Lung (tissue), 12 donors: ENCODE results near the gene ASPDH. TPM values are rescaled to one million over a fixed set of nuclear protein-coding genes. Genes with fewer than 3 reads are reported as not detected.
A peak's percentile ranks its signal among the peaks of the same experiment; 100 is the strongest.

Experiments
- ATAC-seq: fragments of 200-7000 bp; cut with Tn5 transposase; one replicate; pipeline ENCODE4 v1.9.1; 2020; ENCODE audit warnings: moderate number of reproducible peaks; ENCODE audit not compliant: insufficient read depth, low FRiP score
- DNase-seq, 3 donors: peaks; one replicate each; pipeline ENCODE4 v3.0.0-alpha.2; 2013 to 2017
- H3K27ac ChIP-seq, 2 donors: one replicate each; pipeline ENCODE4 v1.5.1; 2013; ENCODE audit warnings: mild to moderate bottlenecking in 2 of 2, moderate library complexity in 2 of 2, control low read depth in 1 of 2, inconsistent platforms in 1 of 2, low read depth in 1 of 2, low read length in 1 of 2
- H3K27me3 ChIP-seq, 3 donors: one replicate each; pipeline ENCODE4 v1.5.1; 2013; ENCODE audit warnings: low read length in 2 of 3; ENCODE audit not compliant: control insufficient read depth in 3 of 3, insufficient read depth in 3 of 3
- H3K36me3 ChIP-seq, 4 donors: one replicate each; pipeline ENCODE4 v1.5.1; 2013; ENCODE audit warnings: low read length in 4 of 4, mild to moderate bottlenecking in 1 of 4, moderate library complexity in 1 of 4; ENCODE audit not compliant: control insufficient read depth in 4 of 4, insufficient read depth in 4 of 4
- H3K4me1 ChIP-seq, 5 donors: one replicate each; pipeline ENCODE4 v1.5.1; 2013; ENCODE audit warnings: low read length in 5 of 5, mild to moderate bottlenecking in 2 of 5, moderate library complexity in 1 of 5; ENCODE audit not compliant: control insufficient read depth in 5 of 5, insufficient read depth in 5 of 5
- H3K4me3 ChIP-seq: one replicate; pipeline ENCODE4 v1.5.1; 2013; ENCODE audit warnings: mild to moderate bottlenecking, control low read depth, moderate library complexity
- H3K9ac ChIP-seq, 2 donors: one replicate each; pipeline ENCODE4 v1.5.1; 2013; ENCODE audit warnings: low read length in 2 of 2, control low read depth in 1 of 2; ENCODE audit not compliant: insufficient read depth in 1 of 2
- H3K9me3 ChIP-seq, 4 donors: one replicate each; pipeline ENCODE4 v1.5.1; 2013; ENCODE audit warnings: low read length in 3 of 4, mild to moderate bottlenecking in 1 of 4, moderate library complexity in 1 of 4; ENCODE audit not compliant: control insufficient read depth in 4 of 4, insufficient read depth in 3 of 4
- CTCF ChIP-seq: IDR thresholded peaks from 2 replicates; pipeline ENCODE4 v1.5.1; 2012; ENCODE audit warnings: mild to moderate bottlenecking; ENCODE audit errors: control extremely low read depth, extremely low read depth
- whole genome bisulfite sequencing, 2 donors: extraction: QIAGEN DNeasy Blood & Tissue Kit; methylation state at CpG; one replicate each; pipeline ENCODE4 v1.1.7; 2013; 5-methylcytosine and 5-hydroxymethylcytosine counted together
- polyA plus RNA-seq, 2 donors: library from polyadenylated mRNA; stranded (reverse); fragments of 200-250 nt; gene quantifications; one replicate each; pipeline ENCODE4 v1.2.1, GENCODE V29; 2013
- total RNA-seq, 2 donors: library from RNA; depleted of rRNA in 1 of 2; stranded (reverse); fragments of >200 nt in 1 of 2; gene quantifications; one replicate each; pipeline ENCODE4 v1.2.1, GENCODE V29; 2014 to 2021
- donor health status: control.
- donor health status: control.
- donor health status: Bipolar disorder and iron deficiency.
- donor health status: healthy.
- donor health status: DM: yes; HTN: yes; CAD: no.

The ASPDH gene
- total and polyA plus RNA-seq, 4 donors, result not detected

GRCh38 chr19:50551715-50552187 lies 38.0 kb upstream of the ASPDH start:
- peaks cover 0 to 24% (median 0%) of the 10 kb centered on the region in 5 donors for H3K4me1 ChIP-seq
- H3K27ac ChIP-seq, result no peak overlapping the region
- ATAC-seq (no peak), DNase-seq (peak; percentile 52 to 81 (median 66))
- H3K9me3 ChIP-seq, result peaks cover 0 to 4% (median 0%) of the 10 kb centered on the region in 4 donors
- H3K9ac ChIP-seq, result peak overlapping the region; percentile 19 to 51
- peaks cover 0 to 25% (median 3%) of the 10 kb centered on the region in 3 donors for H3K27me3 ChIP-seq
- H3K36me3 ChIP-seq, result no peaks in the 10 kb centered on the region
- WGBS, 2 donors, result 2 to 3% methylated on average over 22 of the region's 22 CpGs
- H3K4me3 ChIP-seq, result no peak overlapping the region
- no peak for TF ChIP-seq CTCF

GRCh38 chr19:50551034-50551714 lies 37.5 kb upstream of the ASPDH start:
- H3K4me3 ChIP-seq, result no peak overlapping the region
- H3K9me3 ChIP-seq, result peaks cover 0 to 4% (median 0%) of the 10 kb centered on the region in 4 donors
- peak overlapping the region; percentile 19 to 51 for H3K9ac ChIP-seq
- TF ChIP-seq CTCF, result no peak
- peaks cover 0 to 25% (median 3%) of the 10 kb centered on the region in 3 donors for H3K27me3 ChIP-seq
- DNase-seq (peak in 2 of 3 donors; percentile 24 to 51), ATAC-seq (no peak)
- WGBS, 2 donors, result 4 to 5% methylated on average over 31 to 32 of the region's 32 CpGs
- no peaks in the 10 kb centered on the region for H3K36me3 ChIP-seq
- no peak overlapping the region for H3K27ac ChIP-seq
- H3K4me1 ChIP-seq, result peaks cover 0 to 21% (median 0%) of the 10 kb centered on the region in 5 donors

GRCh38 chr19:50550594-50550966 lies 36.9 kb upstream of the ASPDH start:
- H3K27ac ChIP-seq, result no peak overlapping the region
- H3K4me3 ChIP-seq, result no peak overlapping the region
- TF ChIP-seq CTCF, result no peak

More at GRCh38 chr19:50550594-50550966, 36.9 kb upstream of the ASPDH start:
- peaks cover 0 to 21% (median 0%) of the 10 kb centered on the region in 5 donors for H3K4me1 ChIP-seq
- peak overlapping the region in 1 of 2 donors; percentile 67 for H3K9ac ChIP-seq
- WGBS, 2 donors, result 39 to 43% methylated on average over 6 to 8 of the region's 8 CpGs
- H3K36me3 ChIP-seq, result no peaks in the 10 kb centered on the region
- no peak for ATAC-seq
- peaks cover 0 to 25% (median 3%) of the 10 kb centered on the region in 3 donors for H3K27me3 ChIP-seq
- H3K9me3 ChIP-seq, result peaks cover 0 to 4% (median 0%) of the 10 kb centered on the region in 4 donors
- peak in 1 of 3 donors; percentile 32 for DNase-seq
